GM19023 (cell line): ENCODE data around the gene NPHP4.

Source experiments
- ATAC-seq: cut with Tn5 transposase; IDR thresholded peaks from one replicate; pipeline ENCODE4 v1.9.1; 2021; ENCODE audit warnings: mild to moderate bottlenecking, moderate library complexity; ENCODE audit not compliant: unreplicated experiment

Gene NPHP4

GRCh38 chr1:5974631-5975030 is 17.6 kb downstream of the NPHP4 start:
- no peak for ATAC-seq

- ATAC-seq: no peak
Measured at GRCh38 chr1:5973771-5974170, 18.5 kb downstream of the NPHP4 start.

GRCh38 chr1:5972198-5972520 is 20.1 kb downstream of the NPHP4 start:
- ATAC-seq: no peak

DNA sequence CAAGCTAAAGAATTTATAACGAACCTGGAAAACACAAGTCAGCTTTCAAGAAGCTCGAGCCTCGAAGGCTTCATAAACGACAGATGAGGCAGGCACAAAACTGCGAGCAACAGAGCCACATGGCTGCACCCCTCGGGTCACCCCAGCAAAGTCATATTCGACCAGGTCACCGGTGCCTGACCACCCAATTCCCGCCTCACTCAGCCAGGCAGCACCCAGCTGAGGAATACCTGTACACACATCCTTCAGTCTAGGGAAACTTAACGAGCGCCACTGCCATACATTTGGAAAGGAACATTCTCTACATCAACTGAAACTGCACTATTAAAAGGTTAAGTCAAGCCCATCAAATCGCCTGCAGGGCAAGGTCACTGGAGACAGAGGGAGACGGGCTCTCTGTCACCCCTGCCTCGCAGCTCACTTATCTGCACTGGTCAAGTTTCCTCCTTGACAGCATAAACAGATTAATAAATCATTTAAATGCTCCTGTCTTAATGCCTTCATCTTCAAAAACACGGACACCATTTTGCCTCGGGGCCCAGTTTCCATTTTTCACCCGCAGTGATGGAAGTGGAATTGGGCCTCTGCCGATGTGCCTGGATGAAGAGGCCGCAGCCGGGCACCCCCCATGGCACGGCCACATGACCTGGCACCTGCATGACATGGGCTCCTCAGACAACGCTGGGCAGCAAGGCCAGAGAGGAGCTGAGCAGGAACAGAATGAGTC is 20.6 kb downstream of the NPHP4 start:
- ATAC-seq: no peak

DNA sequence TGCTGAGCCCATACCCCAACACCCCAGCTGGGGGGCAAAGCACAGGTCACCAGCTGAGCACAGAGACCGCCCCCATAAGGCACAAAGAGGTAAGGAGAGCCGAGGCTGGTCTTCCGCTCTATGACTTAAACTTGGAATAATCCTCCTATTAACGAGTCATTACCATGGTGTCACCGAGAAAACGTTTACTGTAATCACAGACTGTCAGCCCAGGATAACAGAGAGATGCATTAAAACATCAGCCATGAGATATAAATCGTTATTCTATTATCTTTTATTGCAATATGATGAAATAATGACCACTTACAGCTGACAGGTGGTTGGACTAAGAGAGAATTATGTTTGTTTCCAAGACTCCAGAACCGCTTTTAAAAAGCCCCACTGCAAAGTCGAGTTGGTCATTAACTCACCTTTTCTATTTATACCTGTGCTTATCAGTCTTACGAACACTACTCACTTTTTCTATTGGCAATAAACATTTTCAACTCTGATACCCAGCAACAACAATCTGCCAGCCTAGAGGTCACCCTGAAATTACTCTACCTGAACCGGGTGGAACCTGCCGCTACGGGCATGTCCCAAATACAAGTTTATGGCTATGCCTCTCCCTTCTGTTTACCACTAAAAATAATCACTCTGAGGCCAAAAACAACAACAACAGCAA is 21.5 kb downstream of the NPHP4 start:
- no peak for ATAC-seq

DNA sequence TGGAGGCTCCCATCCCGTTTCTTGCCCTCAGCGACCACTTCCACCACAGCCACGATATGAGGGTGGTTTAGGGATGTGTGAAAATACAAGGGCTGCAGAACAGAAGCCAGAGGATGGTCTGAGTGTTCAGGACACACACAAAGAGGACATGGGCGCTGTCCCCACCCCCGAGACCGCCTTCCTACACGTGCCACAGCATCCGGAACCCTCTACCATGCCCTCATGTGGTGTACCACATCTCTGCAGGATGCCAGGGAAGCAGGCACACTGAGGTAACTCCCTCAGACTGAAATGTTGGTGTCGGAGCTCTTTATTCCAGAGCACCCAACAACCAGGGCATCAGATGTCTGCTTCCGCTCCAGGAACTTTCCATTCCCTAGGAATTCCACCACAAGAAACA is 23.1 kb downstream of the NPHP4 start:
- no peak for ATAC-seq

DNA sequence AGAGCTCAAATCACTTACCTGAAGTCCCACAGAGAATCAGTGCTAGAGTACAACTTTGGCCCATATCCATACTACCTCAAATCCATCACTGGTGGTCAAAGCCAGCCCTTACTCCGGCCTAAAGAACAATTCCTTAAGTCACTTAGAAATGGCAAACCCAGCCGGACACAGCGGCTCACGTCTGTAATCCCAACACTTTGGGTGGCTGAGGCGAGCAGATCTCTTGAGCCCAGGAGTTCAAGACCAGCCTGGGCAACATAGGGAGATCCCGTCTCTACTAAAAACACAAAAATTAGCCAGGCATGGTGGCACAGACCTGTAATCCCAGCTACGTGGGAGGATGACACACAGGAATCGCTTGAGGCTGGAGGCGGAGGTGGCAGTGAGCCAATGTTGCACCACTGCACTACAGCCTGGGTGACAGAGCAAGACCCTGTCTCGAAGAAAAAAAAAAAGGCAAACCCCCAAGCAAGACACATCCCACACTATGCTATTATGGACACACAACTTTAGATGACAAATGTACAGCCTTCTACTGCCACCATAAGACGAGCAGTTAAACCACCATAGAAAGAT is 24.0 kb downstream of the NPHP4 start:
- no peak for ATAC-seq

DNA sequence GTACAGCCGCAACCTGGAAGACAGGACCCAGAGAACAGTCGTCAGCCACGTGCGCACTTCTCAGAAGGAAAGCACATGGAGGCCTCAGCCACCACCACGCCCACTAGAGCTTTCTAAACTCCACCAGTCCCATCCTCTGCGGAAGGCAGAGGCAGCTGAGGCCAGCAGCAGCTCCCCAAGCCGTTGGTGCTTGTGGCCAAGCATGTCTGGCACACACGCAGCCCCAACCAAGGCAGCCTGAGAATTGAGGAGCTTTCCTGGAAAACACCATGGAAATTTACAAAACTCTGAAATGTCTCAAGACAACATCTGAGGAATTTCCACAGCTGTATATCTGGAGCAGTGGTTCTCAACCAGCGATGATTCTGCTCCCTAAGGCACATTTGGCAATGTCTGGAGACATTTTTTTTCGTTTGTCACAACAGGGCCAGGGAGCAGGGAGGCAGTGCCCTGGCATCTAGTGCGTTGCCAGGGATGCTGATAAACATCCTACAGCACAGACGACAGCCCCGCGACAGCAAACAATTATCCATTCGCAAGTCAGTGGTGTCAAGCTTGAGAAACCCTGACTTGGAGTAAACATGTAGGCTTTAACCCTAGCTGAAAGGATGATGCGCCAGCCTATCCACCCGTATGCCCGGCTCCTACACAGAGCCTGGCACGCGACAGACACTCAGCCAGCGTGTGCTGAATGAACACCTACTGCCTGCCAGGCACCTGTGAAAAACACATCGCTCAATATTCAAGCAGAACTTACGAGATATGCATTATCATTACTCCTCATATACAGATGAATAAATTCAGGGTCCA is 24.7 kb downstream of the NPHP4 start:
- no peak for ATAC-seq

DNA sequence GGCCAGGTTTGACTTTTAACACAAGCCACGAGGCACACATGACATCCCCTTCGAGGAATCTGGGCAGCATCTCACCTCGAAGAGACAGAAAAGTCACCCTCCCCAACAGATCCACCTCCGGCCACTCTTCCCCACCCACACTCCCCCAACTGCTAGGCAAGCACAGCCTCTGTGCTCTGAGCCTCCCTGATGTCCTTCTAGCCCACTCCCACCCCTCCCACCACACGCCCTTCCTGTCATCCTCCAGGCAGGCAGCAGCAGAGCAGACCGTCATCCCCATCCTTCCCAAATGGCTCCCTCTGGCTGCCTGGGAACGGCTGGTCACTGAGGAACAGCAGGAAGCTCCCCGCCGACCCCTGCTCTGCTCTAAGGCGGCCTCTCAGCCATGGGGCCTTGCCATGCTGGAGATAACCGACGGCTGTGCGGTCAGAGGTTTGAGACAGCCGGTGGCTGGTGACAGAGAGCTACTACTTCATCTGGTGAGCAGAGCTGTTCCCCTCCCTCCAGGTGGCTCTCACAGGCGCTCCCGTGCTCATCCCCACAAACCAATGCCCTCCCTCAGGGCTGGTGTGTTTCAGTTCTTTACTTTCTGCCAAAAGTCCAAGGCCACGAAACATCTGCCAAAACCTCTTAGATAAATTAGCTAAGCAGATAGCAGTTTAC is 25.6 kb downstream of the NPHP4 start:
- ATAC-seq: no peak

GRCh38 chr1:5965586-5966131 is 26.6 kb downstream of the NPHP4 start:
- no peak for ATAC-seq

DNA sequence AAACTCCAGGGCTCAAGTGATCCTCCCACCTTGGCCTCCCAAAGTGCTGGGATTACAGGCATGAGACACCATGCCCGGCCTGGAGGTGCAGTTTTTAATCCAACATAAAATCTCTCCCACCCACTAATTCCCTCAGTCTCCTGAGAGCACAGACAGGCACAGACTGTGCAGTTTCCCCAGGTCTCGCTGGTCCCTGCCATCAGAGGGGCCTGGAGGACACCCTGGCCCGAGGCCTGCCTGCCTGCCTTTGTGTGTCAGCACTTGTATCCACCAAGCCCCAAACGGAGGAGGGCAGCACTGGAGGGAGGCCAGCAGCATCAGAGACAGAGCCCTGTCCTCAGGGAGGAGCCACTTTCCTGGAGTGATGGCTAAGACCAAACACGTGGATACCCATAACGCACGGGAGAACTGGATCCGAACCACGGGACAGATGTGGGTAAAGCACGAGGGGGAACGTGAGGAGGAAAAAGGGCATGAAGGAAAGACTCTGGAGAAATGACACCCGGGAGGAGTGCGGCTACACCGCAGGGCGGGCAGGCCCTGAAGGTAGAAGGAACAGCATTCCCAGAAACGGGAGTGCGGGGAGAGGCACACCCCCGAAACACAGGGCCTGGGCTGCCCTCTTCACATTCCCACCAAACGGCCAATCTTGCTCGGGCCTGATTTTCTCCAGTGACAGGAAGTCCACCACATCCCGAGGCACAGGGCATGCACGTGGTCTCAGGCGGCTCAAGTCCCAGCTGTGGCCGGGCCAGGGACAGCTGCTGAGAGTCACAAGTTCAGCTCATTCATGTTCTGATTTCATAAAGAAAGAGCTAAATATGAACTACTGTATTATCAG is 29.7 kb downstream of the NPHP4 start:
- no peak for ATAC-seq

DNA sequence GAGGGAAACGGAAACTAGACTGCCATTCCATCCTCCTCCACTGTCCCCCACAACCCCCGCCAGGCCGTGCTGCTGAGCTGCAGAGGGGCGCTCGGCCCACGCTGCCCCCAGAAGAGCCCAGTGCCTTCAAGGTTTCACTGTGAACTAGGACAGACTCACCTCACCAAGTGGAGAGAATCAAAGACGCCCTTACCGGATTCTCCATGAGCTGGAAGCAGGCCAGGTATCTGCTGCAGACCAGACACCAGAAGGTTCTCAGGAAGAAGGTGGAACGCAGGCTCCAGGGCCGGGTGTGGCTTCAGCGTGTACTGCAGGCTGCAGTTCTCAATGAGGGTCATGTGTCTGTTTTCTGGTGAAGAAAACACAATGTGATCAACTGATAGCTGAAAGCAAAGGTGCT is 30.6 kb downstream of the NPHP4 start:
- no peak for ATAC-seq

DNA sequence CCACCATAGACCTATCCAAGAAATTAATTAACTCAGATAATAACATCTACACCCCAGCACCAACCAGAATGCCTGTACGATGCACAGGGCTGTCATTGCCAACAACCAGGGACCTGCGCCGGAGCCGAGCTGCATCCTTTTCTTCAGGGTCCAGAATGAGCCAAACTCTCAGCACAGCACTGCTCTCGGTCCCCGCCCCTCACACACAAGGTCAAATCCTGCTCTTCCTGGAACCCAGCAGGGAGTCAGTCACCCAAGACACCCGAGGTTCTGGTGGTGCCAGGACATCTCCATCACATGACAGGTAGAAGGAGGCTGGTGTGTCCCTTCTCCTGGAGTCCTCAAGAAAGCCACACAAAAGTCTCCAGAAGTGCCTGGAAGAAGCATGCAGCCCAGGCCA is 31.9 kb downstream of the NPHP4 start:
- no peak for ATAC-seq

GRCh38 chr1:5959667-5960230 is 32.5 kb downstream of the NPHP4 start:
- no peak for ATAC-seq

GRCh38 chr1:5959087-5959486 is 33.1 kb downstream of the NPHP4 start:
- ATAC-seq: no peak

GRCh38 chr1:5956022-5956830 is 36.0 kb downstream of the NPHP4 start:
- ATAC-seq: no peak

DNA sequence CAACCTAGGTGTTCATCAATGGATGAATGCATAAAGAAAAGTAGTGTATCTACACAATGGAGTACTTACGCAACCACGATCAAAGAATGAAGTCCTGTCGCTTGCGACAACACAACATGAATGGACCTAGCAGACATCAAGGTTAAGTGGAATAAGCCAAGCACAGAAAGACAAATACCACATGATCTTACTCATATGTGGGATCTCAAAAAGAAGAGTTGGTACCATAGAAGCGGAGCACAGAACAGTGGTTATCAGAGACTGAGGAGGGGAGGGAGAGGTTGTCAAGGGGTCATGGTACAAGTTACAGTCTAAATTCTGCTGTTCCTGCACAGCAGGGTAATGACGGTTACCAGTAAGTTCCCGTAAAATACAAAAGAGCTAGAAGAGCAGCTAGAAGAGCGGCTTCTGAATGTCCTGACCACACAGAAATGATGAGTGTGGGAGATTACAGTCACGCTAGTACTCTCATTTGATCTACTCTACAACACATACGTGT is 36.7 kb downstream of the NPHP4 start:
- no peak for ATAC-seq

DNA sequence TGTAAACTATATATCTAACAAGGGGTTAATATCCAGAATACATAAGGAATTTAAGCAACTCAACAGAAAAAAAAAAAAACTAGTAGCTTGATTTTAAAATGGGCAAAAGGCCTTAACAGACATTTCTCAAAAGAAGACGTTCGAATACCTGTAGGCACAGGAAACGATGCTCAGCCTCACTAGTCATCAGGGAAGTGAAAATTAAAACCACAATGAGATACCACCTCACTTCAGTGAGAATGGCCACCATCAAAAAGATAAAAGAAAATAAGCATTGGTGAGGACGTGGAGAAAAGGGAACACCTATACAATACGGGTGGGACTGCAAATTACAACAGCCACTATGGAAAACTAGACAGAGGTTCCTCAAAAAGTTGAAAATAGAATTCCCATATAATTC is 37.3 kb downstream of the NPHP4 start:
- ATAC-seq: no peak

DNA sequence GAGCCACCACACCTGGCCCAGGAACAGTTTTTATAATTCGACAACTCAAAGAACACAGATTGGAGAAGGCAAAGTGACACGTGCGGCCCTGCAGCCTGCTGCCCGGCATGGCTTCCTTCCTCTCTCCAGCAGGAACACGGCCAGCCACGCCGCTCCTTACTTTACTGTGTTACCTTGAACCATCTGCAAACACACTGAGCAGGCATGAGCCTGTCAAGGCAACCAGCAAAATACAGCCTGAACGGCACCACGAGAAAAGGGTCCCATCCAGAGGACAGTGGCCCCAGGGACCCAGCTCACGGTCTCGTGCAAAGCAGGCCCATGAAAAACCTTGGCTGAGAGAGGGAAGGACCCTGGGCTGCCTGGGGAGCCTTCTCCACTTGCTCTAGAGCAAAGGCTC is 38.8 kb downstream of the NPHP4 start:
- ATAC-seq: no peak
